AG08396 (cell line): ENCODE results near the gene RNF123.
"Not testable (repeated sequence)": the region's sequence is repeated elsewhere in the genome, so short reads cannot be mapped to it uniquely, and the experiment has no call there.

Experiments used
- DNase-seq: peaks from one replicate; pipeline ENCODE4 v3.0.0; 2012; ENCODE audit warnings: low spot score, mixed read lengths

RNF123 gene

DNA sequence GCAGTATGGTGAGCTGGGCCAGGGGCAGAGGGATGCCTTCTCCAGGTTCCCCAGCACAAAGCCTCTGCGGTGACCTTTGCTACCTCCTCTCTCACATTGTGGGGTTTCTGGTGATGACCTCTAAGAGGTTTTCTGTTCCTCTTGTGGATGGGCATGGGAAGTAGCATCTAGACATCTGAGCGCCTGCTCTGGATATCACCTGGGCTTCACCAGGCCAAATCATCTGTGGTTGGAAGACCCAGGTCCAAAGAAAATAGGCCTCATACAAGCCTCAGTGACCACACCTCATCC lies 8.2 kb upstream of the RNF123 start:
- DNase-seq, result no peak

DNA sequence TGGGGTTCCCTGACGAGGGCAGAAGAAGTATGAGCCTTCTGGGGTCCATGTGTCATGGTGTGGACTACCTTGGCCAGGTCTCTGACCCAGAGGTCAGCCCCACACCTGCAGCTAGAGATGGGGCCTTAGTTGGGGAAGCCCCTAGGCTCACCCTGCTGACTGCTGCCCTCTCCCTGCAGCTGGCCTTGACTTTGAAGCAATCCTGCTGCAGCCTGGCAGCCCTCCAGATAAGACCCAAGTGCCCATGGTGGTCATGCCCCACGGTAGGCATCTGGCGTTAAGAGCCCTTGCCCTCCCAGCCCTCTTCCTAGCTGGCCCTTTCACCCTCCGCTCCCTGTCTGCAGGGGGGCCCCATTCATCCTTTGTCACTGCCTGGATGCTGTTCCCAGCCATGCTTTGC lies 7.8 kb upstream of the RNF123 start:
- DNase-seq, result no peak

DNA sequence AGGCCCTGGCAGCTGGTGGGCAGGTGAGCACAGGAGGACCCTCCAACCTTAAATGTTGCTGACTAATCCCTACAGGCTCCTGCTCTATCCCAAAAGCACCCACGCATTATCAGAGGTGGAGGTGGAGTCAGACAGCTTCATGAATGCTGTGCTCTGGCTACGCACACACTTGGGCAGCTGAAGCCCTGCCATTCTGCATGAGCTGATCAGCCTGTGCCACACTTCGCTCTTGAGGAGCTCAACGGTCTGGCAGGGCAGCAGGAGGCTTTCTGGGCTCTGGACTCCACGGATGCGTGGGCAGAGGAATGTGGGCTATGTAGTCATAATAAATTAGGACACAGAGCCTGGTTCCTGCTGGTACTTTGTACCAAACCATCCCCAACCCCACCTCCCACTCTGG lies 6.2 kb upstream of the RNF123 start:
- DNase-seq, result no peak

DNA sequence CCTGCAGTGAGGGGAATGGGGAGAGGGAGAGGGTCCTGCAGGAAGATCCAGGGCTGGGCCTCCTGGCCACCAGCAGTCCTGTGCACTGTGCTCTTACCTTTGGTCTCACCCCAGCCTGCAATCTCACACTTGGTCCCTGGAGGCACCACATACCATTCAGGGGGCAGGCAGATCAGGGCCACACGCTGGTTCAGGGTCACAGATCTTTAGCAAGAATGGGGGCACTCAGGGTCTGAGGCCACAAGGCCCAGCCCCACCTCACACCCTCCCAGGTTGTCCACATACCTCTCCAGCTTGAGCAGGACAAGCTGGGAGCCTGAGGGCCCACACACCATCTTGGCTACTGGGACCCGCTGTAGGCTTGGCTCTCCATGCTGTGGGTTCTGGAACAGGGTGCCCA lies 4.9 kb upstream of the RNF123 start:
- DNase-seq, result not testable (repeated sequence)

DNA sequence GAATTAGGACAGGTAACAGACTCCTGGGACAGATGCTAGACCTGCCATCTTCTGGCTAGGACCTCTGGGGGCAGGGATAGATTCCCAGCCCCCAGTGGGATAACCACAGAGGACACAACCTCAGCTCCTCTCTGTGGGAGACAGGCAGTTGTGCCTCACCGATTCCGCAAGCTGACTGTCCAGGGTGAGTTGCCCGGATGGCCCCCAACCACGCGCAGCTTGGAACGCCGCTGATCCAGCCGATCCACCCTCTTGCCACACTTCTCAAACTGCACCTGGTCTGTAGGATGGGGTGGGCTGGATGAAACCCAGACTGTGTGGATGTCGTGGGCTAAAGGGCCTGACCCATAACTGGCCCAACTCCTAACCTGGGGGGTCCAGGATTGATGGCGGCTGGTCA lies 4.3 kb upstream of the RNF123 start:
- not testable (repeated sequence) for DNase-seq

DNA sequence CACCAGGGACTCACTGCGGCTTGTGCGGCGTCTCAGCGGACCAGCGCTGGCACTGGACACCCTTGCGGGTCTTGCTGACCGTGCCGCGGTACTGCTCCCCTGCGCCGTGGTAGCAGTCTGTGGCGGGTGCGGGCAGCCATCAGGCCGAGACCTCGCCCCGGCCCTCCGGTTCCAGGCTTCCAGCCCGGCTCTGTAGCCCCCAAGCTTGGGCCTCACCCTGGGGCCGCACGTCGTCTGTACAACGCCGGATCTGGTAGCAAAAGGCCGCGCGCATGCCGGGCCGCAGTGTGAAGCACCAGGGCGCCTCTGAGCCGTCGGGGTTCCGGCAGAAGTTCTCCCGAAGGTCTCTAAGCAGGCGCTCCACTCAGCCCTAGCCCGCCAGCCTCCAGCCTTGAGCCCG lies 3.5 kb upstream of the RNF123 start:
- not testable (repeated sequence) for DNase-seq

DNA sequence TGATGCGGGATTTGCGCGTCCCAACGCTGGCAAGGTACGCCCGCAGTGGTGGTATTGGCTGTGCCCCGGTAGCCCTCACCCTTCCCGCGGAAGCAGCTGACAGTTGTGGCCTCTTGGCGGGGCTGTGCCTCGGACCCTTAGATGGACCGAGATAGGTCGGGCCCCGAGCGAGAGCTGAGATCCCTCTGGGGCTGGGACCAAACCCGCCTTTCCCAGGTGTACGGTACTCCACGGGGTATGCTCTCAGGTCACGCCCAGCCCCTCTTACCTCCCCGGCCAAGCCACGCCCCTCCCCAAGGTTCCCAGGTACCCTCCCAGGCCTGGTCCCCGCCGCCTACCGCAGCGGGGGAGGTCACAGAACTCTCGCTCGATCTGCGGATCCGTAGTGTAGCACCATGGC lies 3.0 kb upstream of the RNF123 start:
- not testable (repeated sequence) for DNase-seq

DNA sequence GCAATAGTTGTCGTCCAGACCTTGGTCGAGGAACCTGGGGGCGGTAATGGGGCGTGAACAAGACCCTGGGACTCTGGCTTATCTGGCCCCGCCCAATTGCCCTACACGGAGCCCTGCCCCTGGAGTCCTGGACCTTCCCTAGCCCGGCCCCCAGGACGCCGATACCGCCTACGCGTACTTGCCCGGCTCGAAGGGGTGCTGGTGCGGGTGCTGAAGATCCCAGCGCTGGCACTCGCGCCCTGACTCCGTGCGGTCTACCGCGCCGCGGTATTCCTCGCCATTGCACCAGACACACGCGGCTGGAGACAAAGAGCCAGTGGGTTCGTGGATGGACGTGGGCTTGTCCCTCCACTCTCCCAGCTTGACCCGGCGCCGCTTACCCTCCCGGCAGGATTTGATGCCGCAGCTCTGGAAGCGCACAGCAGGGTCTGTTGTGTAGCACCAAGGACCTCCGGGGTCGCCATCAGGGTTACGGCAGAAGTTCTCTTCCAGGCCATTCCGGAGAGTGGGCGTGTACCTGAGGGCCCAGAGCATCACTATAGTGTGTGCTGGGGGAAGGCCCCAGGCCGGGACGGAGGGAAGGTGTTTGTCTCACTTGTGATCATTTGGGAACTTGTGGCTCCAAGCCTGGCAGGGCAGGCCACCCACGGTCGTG lies 2.5 kb upstream of the RNF123 start:
- not testable (repeated sequence) for DNase-seq

DNA sequence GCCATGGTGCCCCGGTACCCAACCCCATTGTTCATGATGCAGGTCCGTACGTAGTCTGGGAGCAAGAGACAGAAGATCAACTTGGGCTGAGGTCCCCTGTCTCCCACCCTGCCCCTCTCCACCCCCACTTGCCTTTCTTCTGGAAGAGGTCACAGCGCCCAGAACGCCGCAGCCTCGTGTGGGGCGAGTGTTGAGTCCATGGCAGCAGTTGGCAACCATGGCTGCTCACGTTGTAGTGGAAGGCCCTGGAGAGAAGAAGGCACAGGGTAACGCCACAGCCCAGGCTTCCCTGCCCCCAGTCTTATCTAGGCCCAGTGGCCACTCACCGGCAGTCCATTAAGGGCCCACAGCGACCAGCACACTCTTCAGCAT lies 1.9 kb upstream of the RNF123 start:
- DNase-seq, result not testable (repeated sequence)

DNA sequence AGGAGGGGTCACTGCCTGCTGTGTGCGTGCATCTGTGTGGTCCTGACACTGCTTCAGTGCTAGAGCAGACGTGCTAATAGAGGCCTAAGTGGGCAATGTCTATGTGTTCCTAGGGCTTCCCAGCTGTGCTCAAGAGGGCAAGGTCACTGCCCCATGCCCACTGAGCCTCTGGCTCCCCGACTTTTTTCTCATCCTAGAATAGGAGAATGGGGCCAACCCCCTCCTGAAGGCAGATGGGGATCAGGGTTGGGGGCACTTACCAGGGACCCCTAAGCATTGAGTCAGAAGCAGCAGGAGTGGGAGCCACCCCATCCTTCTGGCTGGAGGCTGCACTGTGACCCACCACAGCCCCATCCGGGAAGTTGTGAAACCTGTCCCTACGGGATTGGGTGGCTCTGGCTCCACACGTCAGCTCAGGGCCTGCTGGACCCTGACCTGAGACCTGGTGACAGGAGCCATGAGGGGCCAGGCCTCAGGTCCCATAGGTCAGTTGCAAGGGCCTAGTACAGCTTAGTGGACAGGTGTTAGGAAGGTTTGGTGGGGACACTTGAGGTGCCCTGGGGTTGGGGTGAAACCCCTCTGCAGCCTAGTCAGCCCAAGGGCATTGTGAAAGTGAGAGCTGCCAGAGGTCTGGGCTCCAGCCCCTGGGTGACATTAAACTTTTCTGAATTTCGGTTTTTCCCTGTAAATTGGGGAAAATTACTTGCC lies 865 bp upstream of the RNF123 start:
- DNase-seq, result not testable (repeated sequence)

DNA sequence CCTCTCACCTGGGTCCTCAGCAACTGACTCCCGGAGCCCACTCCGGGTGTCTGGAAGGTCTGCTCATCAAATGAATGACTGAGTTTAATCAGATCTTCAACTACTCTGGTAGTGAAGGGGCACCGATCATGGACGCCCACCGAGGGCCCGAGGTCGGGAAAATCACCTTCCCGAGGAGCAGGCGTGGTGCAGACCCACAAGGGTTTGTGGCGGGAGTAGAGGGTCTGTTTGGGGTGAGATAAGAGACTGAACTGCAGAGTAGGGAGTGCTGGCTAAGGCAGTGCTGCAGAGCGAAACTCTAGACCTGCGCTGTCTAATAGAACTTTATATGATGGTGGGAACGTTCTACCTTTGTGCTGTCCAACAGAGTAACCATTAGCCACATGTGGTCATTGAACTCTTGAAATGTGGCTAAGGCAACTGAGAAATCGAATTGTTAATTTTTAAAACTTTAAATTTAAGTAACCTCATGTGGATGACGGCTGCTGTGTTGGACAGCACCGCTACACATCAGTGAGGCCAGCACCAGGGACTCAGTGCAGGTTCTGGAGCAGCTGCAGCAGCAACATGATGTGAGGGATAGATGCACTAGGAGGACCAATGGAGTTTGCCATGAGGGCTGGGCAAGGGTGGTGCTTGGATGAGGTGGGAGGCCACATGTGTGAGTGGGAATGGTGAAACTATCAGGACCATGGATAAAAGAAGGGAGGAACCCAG lies 709 bp downstream of the RNF123 start:
- not testable (repeated sequence) for DNase-seq

DNA sequence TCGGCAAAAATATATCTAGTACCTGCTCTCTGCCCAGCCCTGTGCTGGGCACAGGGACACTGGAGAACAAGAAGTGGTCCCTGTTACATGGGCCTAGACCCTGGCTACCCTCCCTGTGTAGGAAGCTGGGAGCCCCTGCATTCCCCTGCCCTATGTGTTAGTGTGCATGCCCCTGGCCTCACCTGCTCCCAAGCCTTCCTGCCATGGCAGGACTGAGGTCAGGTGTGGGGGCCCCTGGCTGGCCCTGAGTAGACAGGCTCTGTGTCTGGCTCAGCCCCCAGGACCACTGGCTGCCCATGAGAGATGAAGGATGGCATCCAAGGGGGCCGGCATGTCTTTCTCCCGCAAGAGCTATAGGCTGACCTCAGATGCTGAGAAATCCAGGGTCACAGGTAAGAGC lies 1.5 kb downstream of the RNF123 start:
- not testable (repeated sequence) for DNase-seq

DNA sequence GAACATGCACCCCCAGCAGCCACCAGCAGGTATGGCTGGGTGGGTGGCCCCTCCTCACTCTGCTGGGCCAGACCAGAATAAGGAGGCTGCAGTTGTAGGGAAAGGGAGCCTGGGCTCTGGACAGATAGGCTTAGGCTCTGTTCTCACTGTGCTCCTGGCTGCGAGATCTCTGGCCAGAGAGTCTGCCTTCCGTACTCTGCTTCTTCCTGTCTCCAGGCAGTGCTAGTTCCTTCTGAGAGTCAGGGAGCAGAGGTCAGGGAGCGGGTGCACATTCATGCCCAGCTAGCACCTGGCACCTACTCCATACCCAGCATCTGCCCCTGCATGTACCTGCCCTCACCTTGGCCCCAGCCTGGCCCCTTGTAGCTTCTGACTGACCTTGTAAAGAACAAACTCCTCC lies 2.1 kb downstream of the RNF123 start:
- not testable (repeated sequence) for DNase-seq

DNA sequence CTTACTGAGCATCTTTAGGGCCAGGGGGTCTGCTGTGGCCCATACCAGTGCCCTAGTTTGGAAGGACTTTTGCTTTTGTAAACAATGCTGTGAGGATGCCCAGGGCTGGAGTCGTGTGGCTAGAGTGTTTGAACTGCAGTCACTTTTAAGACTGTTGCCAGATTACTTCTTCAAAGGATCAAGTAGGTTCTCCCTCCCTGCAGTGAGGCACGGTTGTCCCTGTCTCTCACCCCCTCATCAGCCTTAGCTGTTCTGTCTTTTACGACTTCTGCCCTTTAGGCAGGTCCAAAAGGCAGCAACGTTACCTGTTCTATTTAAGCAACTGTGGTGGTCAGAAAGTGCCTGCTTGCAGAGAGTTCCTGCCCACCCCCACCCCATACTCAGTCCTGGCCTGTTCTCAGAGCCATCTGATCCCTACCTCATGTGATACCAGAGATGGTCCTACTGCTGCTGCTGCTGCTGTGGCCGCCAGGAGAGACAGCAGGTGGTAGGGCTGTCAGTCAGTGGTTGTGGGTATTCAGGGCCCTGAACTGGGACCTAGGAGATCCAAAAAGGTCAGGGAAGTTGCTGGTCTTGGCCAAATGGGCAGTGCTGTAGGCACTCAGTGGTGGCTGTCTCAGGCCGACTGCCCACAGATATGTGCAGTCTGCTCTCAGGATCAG lies 5.2 kb downstream of the RNF123 start:
- not testable (repeated sequence) for DNase-seq

DNA sequence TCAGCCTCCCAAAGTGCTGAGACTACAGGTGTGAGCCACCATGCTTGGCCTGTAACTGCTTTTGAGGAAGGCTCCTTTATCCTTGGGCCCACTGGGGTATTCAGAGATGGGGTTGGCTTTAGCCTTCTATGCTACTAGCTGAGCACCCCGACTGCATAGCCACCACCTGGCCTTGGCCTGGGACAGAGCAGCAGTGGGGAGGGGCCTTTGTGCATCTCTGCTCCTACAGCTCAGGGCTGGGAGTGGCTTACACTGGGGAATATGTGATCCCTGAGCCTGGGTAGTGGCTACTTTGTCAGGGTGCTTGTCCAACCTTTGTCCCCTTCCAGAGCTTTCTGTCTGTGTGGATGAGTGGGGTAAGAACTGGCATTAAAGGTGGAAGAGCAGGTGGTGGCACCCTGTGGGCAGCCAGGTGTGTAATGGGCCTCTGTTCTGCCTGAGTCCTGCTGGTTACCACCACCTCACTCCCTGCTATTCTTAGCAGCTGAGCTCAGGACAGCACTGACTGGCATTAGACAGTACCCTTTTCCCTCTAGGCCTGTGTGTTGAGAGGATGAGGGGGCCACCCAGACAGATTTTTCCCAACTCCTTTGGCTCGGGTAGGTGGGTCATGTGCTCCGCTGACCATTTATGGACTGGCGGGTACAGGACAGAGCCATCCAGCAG lies 6.1 kb downstream of the RNF123 start:
- not testable (repeated sequence) for DNase-seq

DNA sequence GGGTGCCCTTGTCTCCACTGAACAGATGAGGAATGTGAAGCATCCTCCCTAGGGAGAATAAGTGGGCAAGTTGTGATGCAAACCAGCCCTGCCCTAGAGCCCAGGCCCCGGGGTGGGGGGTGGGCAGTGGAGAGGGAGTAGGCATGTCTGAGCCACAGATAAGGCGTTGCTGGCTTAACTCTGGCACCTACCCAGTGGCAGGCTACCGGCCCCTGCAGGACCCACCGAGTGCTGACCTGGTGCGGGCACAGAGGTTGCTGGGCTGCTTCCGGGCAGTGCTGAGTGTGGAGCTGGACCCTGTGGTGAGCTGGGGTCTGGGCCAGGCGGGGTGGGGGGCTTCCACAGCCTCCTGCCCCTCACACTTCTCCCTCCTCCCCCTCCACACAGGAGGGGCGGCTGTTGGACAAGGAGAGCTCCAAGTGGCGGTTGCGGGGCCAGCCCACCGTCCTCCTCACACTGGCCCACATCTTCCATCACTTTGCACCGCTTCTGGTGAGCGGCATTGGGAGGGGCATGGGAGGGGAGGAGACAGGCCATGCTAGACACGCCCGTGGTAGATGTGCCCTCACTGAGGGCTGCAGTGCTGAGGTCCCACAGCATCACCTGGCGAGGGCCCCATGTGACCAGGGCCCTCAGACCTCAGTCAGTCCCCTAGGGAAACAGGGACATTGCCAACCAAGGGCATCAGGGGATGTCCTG lies 10.1 kb downstream of the RNF123 start:
- no peak for DNase-seq

DNA sequence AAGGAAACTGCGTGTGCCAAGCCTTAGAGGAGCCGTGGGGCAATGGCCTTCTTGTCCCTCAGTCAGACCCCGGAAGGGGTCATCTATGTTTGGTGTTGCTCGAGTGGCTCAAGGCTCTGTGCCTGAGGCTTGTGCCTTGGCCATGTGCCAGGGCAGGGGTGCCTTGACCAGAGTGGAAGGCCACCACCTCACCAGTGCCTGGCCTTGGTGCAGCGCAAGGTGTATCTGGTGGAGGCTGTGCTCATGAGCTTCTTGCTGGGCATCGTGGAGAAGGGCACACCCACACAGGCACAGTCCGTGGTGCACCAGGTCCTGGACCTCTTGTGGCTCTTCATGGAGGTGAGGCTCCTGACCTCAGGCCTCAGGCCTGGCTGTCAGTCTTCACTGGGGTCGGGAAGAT lies 10.7 kb downstream of the RNF123 start:
- no peak for DNase-seq

DNA sequence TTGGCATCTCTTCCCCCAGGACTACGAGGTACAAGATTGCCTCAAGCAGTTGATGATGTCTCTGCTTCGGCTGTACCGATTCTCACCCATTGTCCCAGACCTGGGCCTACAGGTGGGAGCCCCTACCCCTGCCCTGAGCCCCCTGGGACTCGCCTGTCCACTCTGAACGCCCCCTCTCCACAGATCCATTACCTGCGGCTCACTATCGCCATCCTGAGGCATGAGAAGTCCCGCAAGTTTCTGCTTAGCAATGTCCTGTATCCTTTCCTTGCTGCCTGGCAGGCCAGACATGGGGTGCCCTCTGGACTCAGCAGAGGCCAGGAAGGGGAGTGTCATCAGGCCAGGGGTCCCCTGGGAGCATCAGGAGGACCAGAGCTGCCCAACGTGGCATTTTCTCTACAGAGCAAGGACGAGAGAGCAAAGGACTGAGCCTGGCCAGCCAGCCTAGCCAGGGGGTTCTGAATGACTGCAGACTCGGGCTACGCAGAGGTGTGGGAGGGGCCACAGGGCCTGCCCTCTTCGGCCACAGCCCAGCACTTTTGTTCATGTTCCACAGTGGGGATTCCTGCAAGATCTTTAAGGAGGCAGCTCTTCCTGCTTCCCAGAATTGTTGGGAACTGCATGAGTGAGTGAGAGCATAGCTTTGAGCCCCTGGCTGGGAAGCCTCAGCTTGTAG lies 11.2 kb downstream of the RNF123 start:
- DNase-seq, result no peak

DNA sequence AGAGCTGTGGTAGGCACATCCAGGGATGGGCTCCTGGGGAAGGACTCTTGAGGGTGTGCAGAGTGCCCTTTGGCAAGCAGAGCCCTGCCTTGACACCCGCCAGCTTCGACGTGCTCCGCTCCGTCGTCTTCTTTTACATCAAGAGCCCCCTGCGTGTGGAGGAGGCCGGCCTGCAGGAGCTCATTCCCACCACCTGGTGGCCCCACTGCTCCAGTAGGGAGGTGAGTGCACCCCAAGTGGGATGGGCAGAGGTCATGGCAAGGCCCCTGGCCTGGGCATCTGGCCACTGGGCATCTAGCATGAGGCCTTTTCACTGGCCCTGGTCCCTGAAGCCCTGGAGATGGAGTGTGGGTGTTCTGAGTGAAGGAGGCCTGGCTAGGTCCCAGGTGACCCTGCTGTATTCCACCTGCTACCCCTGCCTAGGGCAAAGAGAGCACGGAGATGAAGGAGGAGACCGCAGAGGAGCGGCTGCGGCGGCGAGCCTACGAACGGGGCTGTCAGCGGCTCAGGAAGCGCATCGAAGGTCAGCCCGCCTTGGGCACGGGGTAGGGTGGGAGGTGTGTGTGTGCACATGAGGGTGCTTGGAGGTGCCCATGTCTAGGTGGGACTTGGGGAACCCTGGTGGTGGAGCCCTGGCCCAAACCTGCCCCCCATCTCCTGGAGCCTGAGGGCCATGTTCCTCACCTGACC lies 12.2 kb downstream of the RNF123 start:
- peak; percentile 49 for DNase-seq

DNA sequence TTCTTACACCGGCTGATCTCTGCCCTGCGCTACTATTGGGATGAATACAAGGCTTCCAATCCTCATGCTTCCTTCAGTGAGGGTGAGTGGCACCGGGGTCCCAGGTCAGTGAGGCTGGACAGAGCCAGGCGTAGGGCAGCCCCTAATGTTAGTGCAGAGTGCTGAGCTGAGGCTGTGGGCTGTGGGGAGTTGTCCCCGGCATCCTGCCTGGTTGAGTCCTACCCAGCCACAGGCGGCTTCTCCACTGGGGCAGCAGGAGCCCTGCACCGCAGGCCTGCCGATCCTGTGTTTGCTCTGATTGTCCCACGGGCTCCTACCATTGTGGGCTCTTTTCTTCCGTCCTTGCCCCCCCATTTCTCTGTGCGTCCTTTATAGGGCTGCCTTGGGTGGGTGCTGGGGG lies 13.3 kb downstream of the RNF123 start:
- no peak for DNase-seq
